Loucy (cell line): ENCODE measurements around the gene GEMIN7.

Experiments
- H2AFZ ChIP-seq: fragments of 200-600 bp; sonication (generic); 2 replicates; pipeline ENCODE4 v1.6.0; 2016; ENCODE audit warnings: antibody characterized with exemption, mild to moderate bottlenecking, low read length, moderate library complexity
- H3F3A ChIP-seq: fragments of 200-600 bp; 2 replicates; pipeline ENCODE4 v1.6.0; 2016; ENCODE audit warnings: antibody characterized with exemption, low read depth, mild to moderate bottlenecking
- H3K27me3 ChIP-seq: fragments of 200-600 bp; sonication (generic); 2 replicates; pipeline ENCODE4 v1.6.1; 2014; ENCODE audit warnings: low read length, mild to moderate bottlenecking; ENCODE audit not compliant: insufficient read depth, poor library complexity, severe bottlenecking
- H3K36me3 ChIP-seq: fragments of 200-600 bp; sonication (generic); 2 replicates; pipeline ENCODE4 v1.6.1; 2016; ENCODE audit warnings: low read length; ENCODE audit not compliant: insufficient read depth
- H3K4me1 ChIP-seq: fragments of 200-600 bp; sonication (generic); 2 replicates; pipeline ENCODE4 v1.5.1; 2014; ENCODE audit warnings: low read length, mild to moderate bottlenecking; ENCODE audit not compliant: insufficient read depth, poor library complexity, severe bottlenecking
- H3K4me2 ChIP-seq: fragments of 200-600 bp; sonication (generic); 2 replicates; pipeline ENCODE4 v1.6.0; 2014; ENCODE audit warnings: antibody characterized with exemption, low read length, low read depth, mild to moderate bottlenecking; ENCODE audit not compliant: poor library complexity, severe bottlenecking
- H3K4me3 ChIP-seq: fragments of 200-600 bp; sonication (generic); 2 replicates; pipeline ENCODE4 v1.5.1; 2014; ENCODE audit warnings: low read length, mild to moderate bottlenecking, mixed read lengths; ENCODE audit not compliant: poor library complexity, severe bottlenecking
- H3K79me2 ChIP-seq: fragments of 200-600 bp; sonication (generic); 2 replicates; pipeline ENCODE4 v1.6.1; 2014; ENCODE audit warnings: low read length; ENCODE audit not compliant: insufficient read depth
- H3K9ac ChIP-seq: fragments of 200-600 bp; sonication (generic); 2 replicates; pipeline ENCODE4 v1.6.0; 2014; ENCODE audit warnings: mild to moderate bottlenecking, low read depth, low read length, moderate library complexity; ENCODE audit not compliant: poor library complexity, severe bottlenecking
- H3K9me2 ChIP-seq: fragments of 200-600 bp; sonication (generic); replicated peaks from 2 replicates; pipeline ENCODE4 v1.6.1; 2016; ENCODE audit warnings: low read depth, low read length, mixed read lengths
- H3K9me3 ChIP-seq: fragments of 200-600 bp; sonication (generic); 2 replicates; pipeline ENCODE4 v1.6.1; 2014; ENCODE audit warnings: mild to moderate bottlenecking, antibody characterized with exemption, low read length, low read depth; ENCODE audit not compliant: insufficient read depth
- H4K20me1 ChIP-seq: fragments of 200-600 bp; sonication (generic); 2 replicates; pipeline ENCODE4 v1.6.0; 2014; ENCODE audit warnings: antibody characterized with exemption, low read length, mild to moderate bottlenecking; ENCODE audit not compliant: insufficient read depth, poor library complexity, severe bottlenecking
- EZH2phosphoT487 ChIP-seq: fragments of 200-600 bp; IDR thresholded peaks from 2 replicates; pipeline ENCODE4 v1.6.1; 2018; ENCODE audit warnings: antibody characterized with exemption, mild to moderate bottlenecking, moderate library complexity, borderline replicate concordance
- TF ChIP-seq, protein P1 (sequence below): fragments of 200-600 bp; sonication (generic); conservative IDR thresholded peaks from 2 replicates; pipeline ENCODE4 v1.5.1; 2014; ENCODE audit warnings: mild to moderate bottlenecking, antibody characterized with exemption, low read length

GEMIN7 gene

DNA sequence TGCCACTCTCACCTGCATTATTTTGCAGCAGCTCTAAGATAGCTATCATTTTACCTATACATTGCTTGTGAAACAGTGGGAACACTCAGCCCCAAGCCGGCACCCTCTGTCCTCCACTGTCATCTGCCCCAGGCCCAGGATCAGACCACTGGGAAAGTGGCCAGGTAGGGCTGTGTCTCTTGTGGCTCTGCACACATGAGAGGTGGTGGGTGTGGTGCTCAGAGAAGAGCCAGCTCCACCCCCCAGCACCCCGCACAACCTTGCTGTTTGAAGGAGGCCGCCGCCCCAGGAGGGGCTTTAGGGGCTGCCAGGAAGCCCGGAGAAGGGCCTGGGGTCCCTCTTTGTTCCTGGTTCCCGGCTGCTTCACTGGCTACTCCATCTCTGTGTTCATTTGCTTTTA is 40.5 kb downstream of the GEMIN7 start:
- Histone ChIP-seq H3K9me3 (no peaks in the 10 kb centered on the region), H3K4me1 (peaks cover 25% of the 10 kb centered on the region), H3K36me3 (peaks cover 7% of the 10 kb centered on the region; the same call in 1 of the 2 replicates), H3K9ac (no peak overlapping the region), H3K79me2 (peaks cover 76% of the 10 kb centered on the region), H3K27me3 (no peaks in the 10 kb centered on the region), H3K4me3 (no peak overlapping the region), H2AFZ (no peak overlapping the region), H3F3A (no peaks in the 10 kb centered on the region), H3K9me2 (no peaks in the 10 kb centered on the region), H4K20me1 (peaks cover 27% of the 10 kb centered on the region), H3K4me2 (no peak overlapping the region)
- no peak for TF ChIP-seq EZH2phosphoT487
- TF ChIP-seq, protein P1, sequence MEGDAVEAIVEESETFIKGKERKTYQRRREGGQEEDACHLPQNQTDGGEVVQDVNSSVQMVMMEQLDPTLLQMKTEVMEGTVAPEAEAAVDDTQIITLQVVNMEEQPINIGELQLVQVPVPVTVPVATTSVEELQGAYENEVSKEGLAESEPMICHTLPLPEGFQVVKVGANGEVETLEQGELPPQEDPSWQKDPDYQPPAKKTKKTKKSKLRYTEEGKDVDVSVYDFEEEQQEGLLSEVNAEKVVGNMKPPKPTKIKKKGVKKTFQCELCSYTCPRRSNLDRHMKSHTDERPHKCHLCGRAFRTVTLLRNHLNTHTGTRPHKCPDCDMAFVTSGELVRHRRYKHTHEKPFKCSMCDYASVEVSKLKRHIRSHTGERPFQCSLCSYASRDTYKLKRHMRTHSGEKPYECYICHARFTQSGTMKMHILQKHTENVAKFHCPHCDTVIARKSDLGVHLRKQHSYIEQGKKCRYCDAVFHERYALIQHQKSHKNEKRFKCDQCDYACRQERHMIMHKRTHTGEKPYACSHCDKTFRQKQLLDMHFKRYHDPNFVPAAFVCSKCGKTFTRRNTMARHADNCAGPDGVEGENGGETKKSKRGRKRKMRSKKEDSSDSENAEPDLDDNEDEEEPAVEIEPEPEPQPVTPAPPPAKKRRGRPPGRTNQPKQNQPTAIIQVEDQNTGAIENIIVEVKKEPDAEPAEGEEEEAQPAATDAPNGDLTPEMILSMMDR = no peak

DNA sequence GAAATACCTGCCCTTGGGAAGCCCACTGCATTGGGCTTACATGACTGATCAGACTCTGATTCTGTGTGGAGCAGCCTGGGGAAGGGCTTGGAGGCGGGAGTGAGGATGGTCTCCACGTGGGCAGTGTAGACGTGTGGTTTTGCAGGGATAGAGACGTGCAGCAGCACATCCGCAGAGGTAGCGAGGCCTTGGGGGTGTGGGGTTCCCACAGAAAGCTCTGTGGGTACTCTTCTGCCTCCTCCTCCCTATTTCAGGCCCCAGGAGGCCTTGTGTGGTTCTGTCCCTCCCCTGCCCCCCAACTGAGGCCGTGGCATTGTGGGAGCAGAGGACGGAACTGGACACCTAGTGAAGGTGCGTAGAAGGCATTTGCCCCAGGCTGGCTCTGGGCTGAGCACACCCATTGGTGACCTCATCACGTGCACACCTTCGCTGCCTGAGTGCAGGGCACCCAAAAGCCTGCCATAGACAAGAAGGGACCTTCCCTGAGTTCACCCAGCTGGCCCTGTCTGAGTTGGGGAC is 42.8 kb downstream of the GEMIN7 start:
- Histone ChIP-seq H3K9me3 (no peaks in the 10 kb centered on the region), H2AFZ (no peak overlapping the region), H3K9ac (no peak overlapping the region), H3K4me3 (no peak overlapping the region), H3K79me2 (peaks cover 70% of the 10 kb centered on the region), H3F3A (no peaks in the 10 kb centered on the region), H3K4me1 (peaks cover 16% of the 10 kb centered on the region), H3K9me2 (no peaks in the 10 kb centered on the region), H3K4me2 (no peak overlapping the region), H4K20me1 (peaks cover 27% of the 10 kb centered on the region), H3K27me3 (no peaks in the 10 kb centered on the region), H3K36me3 (peaks cover 4% of the 10 kb centered on the region; the same call in 1 of the 2 replicates)
- TF ChIP-seq, protein P1 = no peak
- TF ChIP-seq EZH2phosphoT487 = no peak

DNA sequence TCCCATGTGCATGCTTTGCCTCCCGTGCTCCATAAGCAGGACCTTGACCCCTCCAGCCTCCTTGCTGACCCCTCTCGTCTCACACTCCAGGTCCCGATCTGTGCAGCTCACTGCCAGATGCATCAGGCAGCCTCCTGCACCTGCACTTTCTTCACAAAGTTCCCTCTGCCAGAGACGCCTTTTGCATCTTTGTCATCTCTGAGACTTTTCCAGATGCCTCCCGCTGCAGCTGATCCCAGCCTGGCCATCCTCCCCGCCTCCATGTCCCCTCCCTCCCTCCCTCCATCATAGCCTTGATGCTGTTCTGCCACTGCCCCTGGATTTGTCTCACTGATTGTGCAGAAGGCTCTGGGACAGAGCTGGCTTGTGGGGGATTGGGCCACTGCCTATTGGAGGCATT is 43.8 kb downstream of the GEMIN7 start:
- Histone ChIP-seq H3K79me2 (peaks cover 74% of the 10 kb centered on the region), H3K9me3 (no peaks in the 10 kb centered on the region)

More for the DNA sequence above, 43.8 kb downstream of the GEMIN7 start:
- peaks cover 21% of the 10 kb centered on the region for H4K20me1 ChIP-seq
- no peaks in the 10 kb centered on the region for H3K27me3 ChIP-seq
- H3K4me2 ChIP-seq = no peak overlapping the region
- no peak overlapping the region for H2AFZ ChIP-seq
- no peak overlapping the region for H3K9ac ChIP-seq
- H3K4me1 ChIP-seq = peaks cover 10% of the 10 kb centered on the region
- no peak overlapping the region for H3K4me3 ChIP-seq
- H3F3A ChIP-seq = no peaks in the 10 kb centered on the region
- TF ChIP-seq, protein P1 = no peak
- TF ChIP-seq EZH2phosphoT487 = no peak
- H3K36me3 ChIP-seq = peaks cover 4% of the 10 kb centered on the region; the same call in 1 of the 2 replicates
- H3K9me2 ChIP-seq = no peaks in the 10 kb centered on the region
